ENCODE data around the gene TBC1D5.

TBC1D5 gene

GRCh38 chr3:17187589-17188184 is 554.7 kb downstream of the TBC1D5 start:
- no peak overlapping the region for H3K4me2 ChIP-seq (ENCODE audit: low read depth, low read length, poor library complexity, severe bottlenecking)
- H3K36me3 ChIP-seq (ENCODE audit: insufficient read depth, low read length): peaks cover 25% of the 10 kb centered on the region; the same call in 1 of the 2 replicates

GRCh38 chr3:17183951-17184550 is 558.4 kb downstream of the TBC1D5 start:
- no peaks in the 10 kb centered on the region for H3K79me2 ChIP-seq (ENCODE audit: insufficient read depth, low read length)
- no peaks in the 10 kb centered on the region for H3F3A ChIP-seq (ENCODE audit: low read depth)
- H3K4me2 ChIP-seq (ENCODE audit: low read depth, low read length, poor library complexity, severe bottlenecking): no peak overlapping the region
- TF ChIP-seq EZH2phosphoT487 (IDR thresholded peaks at IDR 0.05; ENCODE audit: borderline replicate concordance): no peak
- TF ChIP-seq, protein P1, sequence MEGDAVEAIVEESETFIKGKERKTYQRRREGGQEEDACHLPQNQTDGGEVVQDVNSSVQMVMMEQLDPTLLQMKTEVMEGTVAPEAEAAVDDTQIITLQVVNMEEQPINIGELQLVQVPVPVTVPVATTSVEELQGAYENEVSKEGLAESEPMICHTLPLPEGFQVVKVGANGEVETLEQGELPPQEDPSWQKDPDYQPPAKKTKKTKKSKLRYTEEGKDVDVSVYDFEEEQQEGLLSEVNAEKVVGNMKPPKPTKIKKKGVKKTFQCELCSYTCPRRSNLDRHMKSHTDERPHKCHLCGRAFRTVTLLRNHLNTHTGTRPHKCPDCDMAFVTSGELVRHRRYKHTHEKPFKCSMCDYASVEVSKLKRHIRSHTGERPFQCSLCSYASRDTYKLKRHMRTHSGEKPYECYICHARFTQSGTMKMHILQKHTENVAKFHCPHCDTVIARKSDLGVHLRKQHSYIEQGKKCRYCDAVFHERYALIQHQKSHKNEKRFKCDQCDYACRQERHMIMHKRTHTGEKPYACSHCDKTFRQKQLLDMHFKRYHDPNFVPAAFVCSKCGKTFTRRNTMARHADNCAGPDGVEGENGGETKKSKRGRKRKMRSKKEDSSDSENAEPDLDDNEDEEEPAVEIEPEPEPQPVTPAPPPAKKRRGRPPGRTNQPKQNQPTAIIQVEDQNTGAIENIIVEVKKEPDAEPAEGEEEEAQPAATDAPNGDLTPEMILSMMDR (conservative IDR thresholded peaks at IDR 0.05; ENCODE audit: low read length): no peak
- H3K4me1 ChIP-seq (ENCODE audit: insufficient read depth, low read length, poor library complexity, severe bottlenecking): peaks cover 3% of the 10 kb centered on the region
- no peak overlapping the region for H2AFZ ChIP-seq (ENCODE audit: low read length)
- H3K9me2 ChIP-seq (replicated peaks; ENCODE audit: low read depth, low read length): no peaks in the 10 kb centered on the region
- no peak overlapping the region for H3K9ac ChIP-seq (ENCODE audit: low read depth, low read length, poor library complexity, severe bottlenecking)
- peaks cover 25% of the 10 kb centered on the region; the same call in 1 of the 2 replicates for H3K36me3 ChIP-seq (ENCODE audit: insufficient read depth, low read length)
- H3K4me3 ChIP-seq (ENCODE audit: low read length, poor library complexity, severe bottlenecking): no peak overlapping the region
- H3K9me3 ChIP-seq (ENCODE audit: insufficient read depth, low read depth, low read length): no peaks in the 10 kb centered on the region
- H4K20me1 ChIP-seq (ENCODE audit: insufficient read depth, low read length, poor library complexity, severe bottlenecking): no peaks in the 10 kb centered on the region
- no peaks in the 10 kb centered on the region for H3K27me3 ChIP-seq (ENCODE audit: insufficient read depth, low read length, poor library complexity, severe bottlenecking)

More at GRCh38 chr3:17187589-17188184, 554.7 kb downstream of the TBC1D5 start:
- no peaks in the 10 kb centered on the region for H3F3A ChIP-seq (ENCODE audit: low read depth)
- H3K9ac ChIP-seq (ENCODE audit: low read depth, low read length, poor library complexity, severe bottlenecking): no peak overlapping the region
- no peaks in the 10 kb centered on the region for H3K9me2 ChIP-seq (replicated peaks; ENCODE audit: low read depth, low read length)
- TF ChIP-seq, protein P1 (conservative IDR thresholded peaks at IDR 0.05; ENCODE audit: low read length): no peak
- no peak for TF ChIP-seq EZH2phosphoT487 (IDR thresholded peaks at IDR 0.05; ENCODE audit: borderline replicate concordance)
- H2AFZ ChIP-seq (ENCODE audit: low read length): no peak overlapping the region
- H3K4me3 ChIP-seq (ENCODE audit: low read length, poor library complexity, severe bottlenecking): no peak overlapping the region
- no peaks in the 10 kb centered on the region for H3K9me3 ChIP-seq (ENCODE audit: insufficient read depth, low read depth, low read length)
- H3K79me2 ChIP-seq (ENCODE audit: insufficient read depth, low read length): no peaks in the 10 kb centered on the region
- H3K4me1 ChIP-seq (ENCODE audit: insufficient read depth, low read length, poor library complexity, severe bottlenecking): no peaks in the 10 kb centered on the region
- H4K20me1 ChIP-seq (ENCODE audit: insufficient read depth, low read length, poor library complexity, severe bottlenecking): no peaks in the 10 kb centered on the region
- no peaks in the 10 kb centered on the region for H3K27me3 ChIP-seq (ENCODE audit: insufficient read depth, low read length, poor library complexity, severe bottlenecking)

DNA sequence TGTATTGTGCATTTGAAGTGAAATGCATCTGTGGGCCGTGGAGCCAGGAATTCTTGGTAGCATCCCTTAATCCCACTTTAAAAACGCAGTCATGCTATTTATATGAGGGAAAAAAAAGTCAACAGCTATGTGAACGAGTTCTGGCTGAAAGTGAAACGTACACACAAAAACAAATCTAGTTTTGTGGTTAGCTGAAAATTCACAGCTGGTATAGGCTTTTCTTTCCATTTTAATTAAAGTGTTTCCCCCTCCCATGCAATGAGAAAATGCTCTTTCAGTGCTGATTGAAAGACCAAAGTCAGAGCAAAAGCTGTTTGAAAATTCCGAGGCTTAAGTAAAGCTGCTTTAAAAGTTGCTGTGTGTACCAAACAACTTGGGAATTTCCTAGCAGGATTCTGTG is 560.3 kb downstream of the TBC1D5 start:
- Histone ChIP-seq H3K9me3 (ENCODE audit: insufficient read depth, low read depth, low read length) (no peaks in the 10 kb centered on the region), H2AFZ (ENCODE audit: low read length) (no peak overlapping the region), H4K20me1 (ENCODE audit: insufficient read depth, low read length, poor library complexity, severe bottlenecking) (no peaks in the 10 kb centered on the region), H3K4me2 (ENCODE audit: low read depth, low read length, poor library complexity, severe bottlenecking) (no peak overlapping the region), H3K9ac (ENCODE audit: low read depth, low read length, poor library complexity, severe bottlenecking) (no peak overlapping the region), H3K36me3 (ENCODE audit: insufficient read depth, low read length) (peaks cover 25% of the 10 kb centered on the region; the same call in 1 of the 2 replicates), H3K27me3 (ENCODE audit: insufficient read depth, low read length, poor library complexity, severe bottlenecking) (no peaks in the 10 kb centered on the region), H3K79me2 (ENCODE audit: insufficient read depth, low read length) (no peaks in the 10 kb centered on the region), H3K9me2 (replicated peaks; ENCODE audit: low read depth, low read length) (no peaks in the 10 kb centered on the region), H3K4me1 (ENCODE audit: insufficient read depth, low read length, poor library complexity, severe bottlenecking) (peaks cover 3% of the 10 kb centered on the region), H3K4me3 (ENCODE audit: low read length, poor library complexity, severe bottlenecking) (no peak overlapping the region), H3F3A (ENCODE audit: low read depth) (no peaks in the 10 kb centered on the region)
- TF ChIP-seq, protein P1 (conservative IDR thresholded peaks at IDR 0.05; ENCODE audit: low read length): no peak
- no peak for TF ChIP-seq EZH2phosphoT487 (IDR thresholded peaks at IDR 0.05; ENCODE audit: borderline replicate concordance)

Measured in Loucy (cell line).